AG09309 (cell line): ENCODE results near the gene SATB2.

ENCODE experiments used
- DNase-seq: peaks from one replicate; pipeline ENCODE4 v3.0.0-alpha.2; 2010; ENCODE audit warnings: low read depth
- H3K4me3 ChIP-seq: 2 replicates; pipeline ENCODE4 v1.5.1; 2011; ENCODE audit warnings: mild to moderate bottlenecking, low read depth, low read length, moderate library complexity; ENCODE audit not compliant: control insufficient read depth
- TF ChIP-seq, protein P1 (sequence below): IDR thresholded peaks from 2 replicates; pipeline ENCODE4 v1.5.1; 2011; ENCODE audit warnings: mild to moderate bottlenecking, low read depth, low read length, inconsistent platforms; ENCODE audit not compliant: insufficient read depth, control insufficient read depth; ENCODE audit errors: missing control alignments

SATB2 gene

DNA sequence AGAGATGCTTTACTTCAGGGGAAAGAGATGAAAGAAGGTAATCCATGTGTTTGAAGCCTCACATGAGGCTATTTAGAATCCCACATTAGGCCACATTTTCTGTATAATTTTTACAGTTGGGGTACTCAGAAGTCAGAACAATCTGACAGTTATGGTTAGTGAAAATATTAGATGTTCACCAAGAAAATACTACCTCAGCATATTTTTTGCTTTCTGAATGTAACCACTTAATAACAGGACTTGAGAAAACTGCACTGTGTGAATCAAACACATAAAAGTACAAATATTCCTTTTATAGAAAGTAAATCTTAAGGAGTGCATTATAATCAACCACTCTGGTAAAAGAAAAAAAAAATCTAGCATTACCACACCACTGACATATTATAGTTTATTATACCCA lies 169.3 kb downstream of the SATB2 start:
- TF ChIP-seq, protein P1, sequence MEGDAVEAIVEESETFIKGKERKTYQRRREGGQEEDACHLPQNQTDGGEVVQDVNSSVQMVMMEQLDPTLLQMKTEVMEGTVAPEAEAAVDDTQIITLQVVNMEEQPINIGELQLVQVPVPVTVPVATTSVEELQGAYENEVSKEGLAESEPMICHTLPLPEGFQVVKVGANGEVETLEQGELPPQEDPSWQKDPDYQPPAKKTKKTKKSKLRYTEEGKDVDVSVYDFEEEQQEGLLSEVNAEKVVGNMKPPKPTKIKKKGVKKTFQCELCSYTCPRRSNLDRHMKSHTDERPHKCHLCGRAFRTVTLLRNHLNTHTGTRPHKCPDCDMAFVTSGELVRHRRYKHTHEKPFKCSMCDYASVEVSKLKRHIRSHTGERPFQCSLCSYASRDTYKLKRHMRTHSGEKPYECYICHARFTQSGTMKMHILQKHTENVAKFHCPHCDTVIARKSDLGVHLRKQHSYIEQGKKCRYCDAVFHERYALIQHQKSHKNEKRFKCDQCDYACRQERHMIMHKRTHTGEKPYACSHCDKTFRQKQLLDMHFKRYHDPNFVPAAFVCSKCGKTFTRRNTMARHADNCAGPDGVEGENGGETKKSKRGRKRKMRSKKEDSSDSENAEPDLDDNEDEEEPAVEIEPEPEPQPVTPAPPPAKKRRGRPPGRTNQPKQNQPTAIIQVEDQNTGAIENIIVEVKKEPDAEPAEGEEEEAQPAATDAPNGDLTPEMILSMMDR = no peak
- DNase-seq = no peak
- H3K4me3 ChIP-seq = no peak overlapping the region

DNA sequence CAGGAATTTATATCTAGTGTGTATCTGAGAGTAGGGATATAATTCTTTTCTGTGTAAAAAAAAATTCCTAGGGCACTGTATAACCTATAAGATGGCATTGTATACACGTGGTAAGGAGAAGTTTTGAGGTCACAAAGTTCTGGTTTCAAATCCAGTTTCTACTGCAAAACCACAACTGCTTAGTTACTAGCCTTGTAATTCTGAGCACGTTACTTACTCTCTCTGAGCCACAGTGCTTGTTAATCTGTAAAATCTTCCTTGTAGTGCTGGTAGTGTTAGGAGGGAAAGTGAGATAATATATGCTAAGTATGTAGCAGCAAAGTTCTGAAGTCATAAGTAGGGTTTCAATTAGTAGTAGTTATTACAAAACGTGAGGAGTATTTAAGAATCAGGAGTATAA lies 175.4 kb downstream of the SATB2 start:
- no peak overlapping the region for H3K4me3 ChIP-seq
- TF ChIP-seq, protein P1 = no peak
- DNase-seq = no peak

DNA sequence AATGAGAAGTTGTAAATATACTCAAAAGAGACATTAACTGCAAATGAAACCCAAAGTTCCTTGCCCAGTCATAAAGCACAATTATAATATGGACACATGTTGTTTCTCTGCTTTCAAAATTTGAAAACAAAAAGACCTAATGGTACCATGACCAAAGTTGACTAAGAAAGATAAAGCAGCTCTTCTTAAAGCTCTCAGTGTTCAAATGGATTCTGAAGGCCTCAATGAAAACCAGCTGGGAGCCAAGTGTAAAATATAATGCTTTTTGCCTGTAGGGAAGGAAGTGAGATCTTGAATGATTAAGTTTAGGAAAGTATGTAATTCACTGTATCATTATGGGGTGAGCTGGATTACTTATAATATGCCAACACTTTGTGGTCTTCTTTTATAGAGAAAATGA lies 178.6 kb downstream of the SATB2 start:
- DNase-seq = no peak
- no peak overlapping the region for H3K4me3 ChIP-seq
- TF ChIP-seq, protein P1 = no peak

DNA sequence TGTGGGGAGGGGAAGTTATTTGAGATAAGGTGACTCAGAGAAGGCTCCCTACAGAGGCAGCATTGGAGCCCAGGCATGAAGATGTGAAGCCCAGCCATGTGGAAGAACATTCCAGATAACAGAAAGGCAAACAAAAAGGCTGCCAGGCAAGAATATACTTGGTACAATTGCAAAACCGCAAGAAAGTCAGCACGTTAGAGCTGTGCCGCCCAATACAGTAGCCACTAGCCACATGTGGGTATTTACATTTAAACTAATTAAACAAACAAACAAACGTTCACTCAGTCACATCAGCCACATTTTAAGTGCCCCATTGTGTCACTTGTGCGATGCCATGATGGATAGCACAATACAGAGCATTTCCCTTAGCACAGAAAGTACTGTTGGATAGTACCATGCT lies 179.6 kb downstream of the SATB2 start:
- H3K4me3 ChIP-seq = no peak overlapping the region
- DNase-seq = no peak
- TF ChIP-seq, protein P1 = no peak

DNA sequence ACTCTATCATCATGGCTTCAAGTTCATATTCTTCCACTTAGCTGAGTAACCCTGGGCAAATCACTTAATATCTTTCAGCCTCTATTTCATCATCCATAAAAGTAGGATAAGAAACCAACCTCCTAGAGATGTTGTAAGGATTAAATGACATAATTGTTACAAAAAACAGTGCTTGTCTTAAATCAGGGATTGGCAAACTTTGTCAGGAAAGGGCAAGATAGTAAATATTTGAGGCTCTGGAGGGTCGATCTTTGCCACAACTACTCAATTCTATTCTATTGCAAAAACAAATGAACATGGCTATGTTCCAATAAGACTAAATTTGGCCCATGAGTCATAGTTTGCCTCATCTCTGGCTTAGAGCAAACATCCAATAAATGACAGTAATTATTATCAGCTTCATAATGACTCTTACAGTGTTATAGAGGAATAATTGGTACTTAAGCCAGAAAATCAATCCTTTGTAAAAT lies 184.7 kb downstream of the SATB2 start:
- DNase-seq = peak; percentile 96
- H3K4me3 ChIP-seq = no peak overlapping the region
- TF ChIP-seq, protein P1 = no peak

DNA sequence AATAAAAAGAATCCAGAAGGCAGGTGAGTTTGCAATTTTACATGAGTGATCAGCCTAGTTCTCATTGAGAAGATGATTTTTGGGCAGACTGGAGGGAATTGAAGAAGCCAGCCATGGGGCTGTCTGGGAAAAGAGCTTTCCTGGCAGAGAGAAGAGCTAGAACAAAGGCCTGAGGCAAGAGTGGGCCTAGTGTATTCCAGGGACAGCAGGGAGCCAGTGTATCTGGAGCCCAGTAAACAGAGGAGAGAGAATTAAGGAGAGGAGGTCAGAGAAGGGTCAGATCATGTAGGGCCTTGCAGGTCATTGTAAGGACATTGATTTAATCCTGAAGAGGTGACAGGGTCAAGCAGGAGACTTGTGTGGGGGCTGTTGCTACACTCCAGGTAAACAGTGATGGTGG lies 195.8 kb downstream of the SATB2 start:
- H3K4me3 ChIP-seq = no peak overlapping the region
- no peak for DNase-seq
- TF ChIP-seq, protein P1 = no peak

DNA sequence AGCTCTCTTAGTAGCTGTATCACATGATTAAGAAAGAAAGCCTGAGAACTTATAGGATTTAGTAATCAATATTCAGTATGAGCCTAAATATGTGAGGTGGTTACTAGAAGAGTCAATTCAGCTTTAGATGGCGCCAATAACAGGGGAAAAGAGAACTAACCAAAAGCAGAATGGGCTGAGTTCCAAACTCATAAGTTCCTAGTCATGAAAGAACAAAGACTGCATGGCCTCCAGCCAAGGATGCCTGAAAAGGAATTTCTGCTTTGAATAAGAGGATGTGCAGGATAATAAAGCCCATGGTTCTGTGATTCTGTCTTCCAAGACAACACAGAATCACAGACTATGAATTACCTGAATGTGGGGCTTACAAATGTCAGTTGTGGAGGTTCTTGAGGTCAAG lies 196.5 kb downstream of the SATB2 start:
- peak; percentile 72 for DNase-seq
- TF ChIP-seq, protein P1 = no peak
- no peak overlapping the region for H3K4me3 ChIP-seq
